Naive thymus-derived CD4-positive, alpha-beta T cell (primary cell): Measurements from ENCODE around the gene ZMYM5. TPM values are rescaled to one million over a fixed set of nuclear protein-coding genes. Genes with fewer than 3 reads are reported as not detected.
A peak's percentile ranks its signal among the peaks of the same experiment; 100 is the strongest.

Experiments
- ATAC-seq: fragments of 150-1000 bp; cut with Tn5 transposase; 2 replicates; pipeline ENCODE4 v1.10.0; 2021; ENCODE audit warnings: mild to moderate bottlenecking, moderate library complexity
- CTCF ChIA-PET: fragments of 350-600 bp; sonication (Branson Sonifier 250); formaldehyde crosslinking; loops from one replicate; lab custom pipeline; 2021; ENCODE audit warnings: antibody characterized with exemption; lab: Charles Lee
- POLR2A ChIA-PET: fragments of 350-600 bp; sonication (Branson Sonifier 250); formaldehyde crosslinking; loops from one replicate; lab custom pipeline; 2021; ENCODE audit warnings: antibody characterized with exemption, inconsistent platforms; lab: Charles Lee
- DNase-seq, 9 donors: peaks; one replicate each; pipeline versions ENCODE4 v3.0.0 to v3.0.0-alpha.2; 2020 to 2022; ENCODE audit warnings: mixed read lengths in 1 of 9
- H3K27ac ChIP-seq: one replicate; pipeline ENCODE4 v1.7.0; 2013; ENCODE audit warnings: mild to moderate bottlenecking, low read depth, low read length, moderate library complexity
- H3K27me3 ChIP-seq, 2 donors: one replicate each; pipeline ENCODE4 v1.7.0; 2013; ENCODE audit warnings: low read length in 2 of 2, mild to moderate bottlenecking in 2 of 2, moderate library complexity in 2 of 2; ENCODE audit not compliant: control insufficient read depth in 2 of 2, insufficient read depth in 2 of 2
- H3K36me3 ChIP-seq, 3 experiments: 1 replicate in 2 of 3; 2 replicates in 1 of 3; pipeline ENCODE4 v1.7.0; 2013; ENCODE audit warnings: low read length in 3 of 3, mild to moderate bottlenecking in 3 of 3, moderate library complexity in 1 of 3; ENCODE audit not compliant: insufficient read depth in 3 of 3, control insufficient read depth in 2 of 3
- H3K4me1 ChIP-seq, 2 donors: one replicate each; pipeline ENCODE4 v1.7.0; 2013; ENCODE audit warnings: low read length in 2 of 2, mild to moderate bottlenecking in 2 of 2, moderate library complexity in 1 of 2; ENCODE audit not compliant: control insufficient read depth in 2 of 2, insufficient read depth in 2 of 2
- H3K4me3 ChIP-seq: 2 replicates; pipeline ENCODE4 v1.7.0; 2013; ENCODE audit warnings: mild to moderate bottlenecking, low read length
- H3K9me3 ChIP-seq, 3 experiments: 1 replicate in 2 of 3; 2 replicates in 1 of 3; pipeline ENCODE4 v1.7.0; 2013; ENCODE audit warnings: low read length in 3 of 3; ENCODE audit not compliant: control insufficient read depth in 2 of 3
- H3K27ac Mint-ChIP-seq, 9 donors: one replicate each; pipeline ENCODE4 v1.8.0; 2020 to 2022; ENCODE audit warnings: mixed read lengths in 9 of 9, mild to moderate bottlenecking in 8 of 9, moderate library complexity in 5 of 9, inconsistent platforms in 2 of 9
- H3K27me3 Mint-ChIP-seq, 5 donors: one replicate each; pipeline ENCODE4 v1.8.0; 2021 to 2022; ENCODE audit warnings: mixed read lengths in 5 of 5, mild to moderate bottlenecking in 1 of 5
- H3K36me3 Mint-ChIP-seq, 5 donors: one replicate each; pipeline ENCODE4 v1.8.0; 2020 to 2022; ENCODE audit warnings: mixed read lengths in 5 of 5, mild to moderate bottlenecking in 3 of 5, inconsistent platforms in 1 of 5
- H3K4me1 Mint-ChIP-seq, 7 donors: one replicate each; pipeline ENCODE4 v1.8.0; 2020 to 2022; ENCODE audit warnings: mixed read lengths in 7 of 7, mild to moderate bottlenecking in 3 of 7, inconsistent platforms in 1 of 7
- H3K4me3 Mint-ChIP-seq, 10 donors: one replicate each; pipeline ENCODE4 v1.8.0; 2020 to 2022; ENCODE audit warnings: mild to moderate bottlenecking in 10 of 10, mixed read lengths in 10 of 10, moderate library complexity in 6 of 10, inconsistent platforms in 2 of 10
- H3K9me3 Mint-ChIP-seq, 11 donors: one replicate each; pipeline ENCODE4 v1.8.0; 2020 to 2022; ENCODE audit warnings: mixed read lengths in 11 of 11, mild to moderate bottlenecking in 4 of 11, inconsistent platforms in 1 of 11, moderate library complexity in 1 of 11
- intact Hi-C, 2 donors: fragments of 100-400 bp; cut with micrococcal nuclease; formaldehyde crosslinking; loops; one replicate each; pipeline ENCODE4 v1.15.1; 2023
- polyA plus RNA-seq, 2 donors: library from polyadenylated mRNA; unstranded; fragments of 300-500 nt; fragmentation: Illumina TruSeq; gene quantifications; one replicate each; pipeline ENCODE4 v1.2.3, GENCODE V29; 2021
- total RNA-seq, 6 experiments: library from RNA in 5 of 6; stranded (reverse) in 5 of 6; gene quantifications; 1 replicate in 5 of 6; 2 replicates in 1 of 6; pipeline ENCODE4 v1.2.3 and lab custom pipeline; 2021 to 2026

The ZMYM5 gene
- total and polyA plus RNA-seq, 7 experiments from 2014 or later, result 17.5 to 29.9 (median 24.7) TPM

DNA sequence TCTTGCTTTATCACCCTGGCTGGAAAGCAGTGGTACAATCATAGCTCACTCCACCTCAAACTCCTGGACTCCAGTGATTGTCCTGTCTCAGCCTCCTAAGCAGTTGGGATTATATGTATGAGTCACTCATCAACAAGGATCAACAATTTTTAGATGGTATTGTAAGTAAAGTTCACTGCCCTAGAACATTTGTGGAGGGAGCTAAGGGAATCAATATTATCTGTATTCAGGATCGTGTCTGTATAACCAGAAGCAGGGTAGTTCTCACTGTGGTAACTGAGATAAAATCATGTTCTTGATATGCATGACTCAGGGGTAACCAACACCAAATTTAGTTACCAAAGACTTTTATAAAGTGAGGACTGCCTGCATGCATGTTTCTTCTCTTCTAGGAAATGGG is 27.0 kb downstream of the ZMYM5 start:
- no peaks in the 10 kb centered on the region for H3K27me3 ChIP-seq
- H3K4me1 ChIP-seq, result no peaks in the 10 kb centered on the region
- ATAC-seq, result no peak
- H3K9me3 Mint-ChIP-seq, result no peaks in the 10 kb centered on the region
- no peak overlapping the region for H3K4me3 Mint-ChIP-seq
- H3K36me3 Mint-ChIP-seq, result peaks cover 0 to 41% (median 30%) of the 10 kb centered on the region in 5 donors
- DNase-seq, result no peak
- H3K27ac Mint-ChIP-seq, result peak overlapping the region in 1 of 9 donors; percentile 42
- no peak overlapping the region for H3K4me3 ChIP-seq
- peaks cover 0 to 44% (median 0%) of the 10 kb centered on the region in 3 experiments for H3K36me3 ChIP-seq
- POLR2A ChIA-PET, result no interaction called here
- H3K27ac ChIP-seq, result no peak overlapping the region
- H3K9me3 ChIP-seq, result no peaks in the 10 kb centered on the region
- peaks cover 0 to 16% (median 4%) of the 10 kb centered on the region in 7 donors for H3K4me1 Mint-ChIP-seq
- no peaks in the 10 kb centered on the region for H3K27me3 Mint-ChIP-seq
- intact Hi-C loops, result no loop called here
- CTCF ChIA-PET, result interaction anchor here (0.6 kb wide), 1 partner anchor 150 kb away, joined by 3 read pairs; no protein-coding TSS in a partner anchor

DNA sequence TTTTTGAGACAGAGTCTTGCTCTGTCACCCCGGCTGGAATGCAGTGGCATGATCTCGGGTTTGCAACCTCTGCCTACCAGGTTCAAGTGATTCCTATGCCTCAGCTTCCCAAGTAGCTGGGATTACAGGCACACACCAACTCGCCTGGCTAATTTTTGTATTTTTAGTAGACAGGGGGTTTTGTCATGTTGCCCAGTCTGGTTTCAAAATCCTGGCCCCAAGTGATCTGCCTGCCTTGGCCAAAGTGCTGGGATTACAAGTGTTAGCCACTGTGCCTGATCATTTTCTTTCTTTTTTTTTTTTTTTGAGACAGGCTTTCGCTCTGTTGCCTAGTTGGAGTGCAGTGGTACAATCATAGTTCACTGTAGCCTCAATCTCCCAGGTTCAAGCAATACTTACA is 28.7 kb downstream of the ZMYM5 start:
- ChIA-PET CTCF (no interaction called here), POLR2A (no interaction called here)
- intact Hi-C loops, result no loop called here
- Histone ChIP-seq H3K27ac (no peak overlapping the region), H3K4me1 (no peaks in the 10 kb centered on the region), H3K36me3 (peaks cover 0 to 54% (median 0%) of the 10 kb centered on the region in 3 experiments), H3K27me3 (no peaks in the 10 kb centered on the region), H3K9me3 (no peaks in the 10 kb centered on the region), H3K4me3 (no peak overlapping the region)
- ATAC-seq, result no peak
- no peaks in the 10 kb centered on the region for H3K27me3 Mint-ChIP-seq
- H3K27ac Mint-ChIP-seq, result peak overlapping the region in 1 of 9 donors; percentile 31
- peaks cover 0 to 17% (median 0%) of the 10 kb centered on the region in 7 donors for H3K4me1 Mint-ChIP-seq
- no peak for DNase-seq
- peaks cover 0 to 41% (median 30%) of the 10 kb centered on the region in 5 donors for H3K36me3 Mint-ChIP-seq
- H3K9me3 Mint-ChIP-seq, result no peaks in the 10 kb centered on the region
- H3K4me3 Mint-ChIP-seq, result no peak overlapping the region

- Mint-ChIP-seq H3K27ac (no peak overlapping the region), H3K9me3 (no peaks in the 10 kb centered on the region), H3K36me3 (peaks cover 0 to 52% (median 31%) of the 10 kb centered on the region in 5 donors), H3K27me3 (no peaks in the 10 kb centered on the region), H3K4me1 (peaks cover 0 to 2% (median 0%) of the 10 kb centered on the region in 7 donors), H3K4me3 (no peak overlapping the region)
- ChIA-PET CTCF (no interaction called here), POLR2A (no interaction called here)
- ATAC-seq (no peak), DNase-seq (no peak)
- H3K4me1 ChIP-seq, result no peaks in the 10 kb centered on the region
- H3K27ac ChIP-seq, result no peak overlapping the region
- H3K9me3 ChIP-seq, result no peaks in the 10 kb centered on the region
- H3K36me3 ChIP-seq, result peaks cover 6 to 45% (median 7%) of the 10 kb centered on the region in 3 experiments
- no peak overlapping the region for H3K4me3 ChIP-seq
- H3K27me3 ChIP-seq, result no peaks in the 10 kb centered on the region
- intact Hi-C loops, result no loop called here
Measured at GRCh38 chr13:19822673-19823072, 40.8 kb downstream of the ZMYM5 start.

DNA sequence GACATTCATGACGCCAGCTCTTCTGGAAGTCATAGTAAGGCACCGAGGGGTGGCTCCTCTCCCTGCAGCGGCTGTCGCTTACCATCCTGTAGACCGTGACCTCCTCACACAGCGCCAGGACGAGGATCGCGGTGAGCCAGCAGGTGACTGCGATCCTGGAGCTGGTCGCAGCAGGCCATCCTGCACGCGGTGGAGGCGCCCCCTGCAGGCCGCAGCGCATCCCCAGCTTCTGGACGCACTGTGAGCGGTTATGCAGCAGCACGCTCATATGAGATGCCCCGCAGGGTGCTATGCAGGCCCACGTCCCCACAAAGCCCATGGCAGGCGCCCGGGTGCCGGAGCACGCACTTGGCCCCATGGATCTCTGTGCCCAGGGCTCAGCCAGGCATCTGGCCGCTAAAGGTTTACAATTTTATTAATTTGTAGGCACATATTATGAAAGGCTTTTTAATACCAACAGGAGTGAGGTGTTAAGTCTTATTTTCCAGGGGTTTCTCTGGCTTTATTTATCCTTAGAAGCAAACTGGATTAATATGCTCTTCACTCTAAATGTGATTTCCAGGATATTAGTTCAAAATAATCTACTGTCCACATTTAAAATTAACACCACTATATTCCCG is 45.1 kb downstream of the ZMYM5 start:
- POLR2A ChIA-PET, result no interaction called here
- CTCF ChIA-PET, result no interaction called here
- no peak overlapping the region for H3K4me3 ChIP-seq
- peaks cover 0 to 32% (median 21%) of the 10 kb centered on the region in 5 donors for H3K36me3 Mint-ChIP-seq
- H3K27ac ChIP-seq, result no peak overlapping the region
- no peaks in the 10 kb centered on the region for H3K9me3 Mint-ChIP-seq
- no peaks in the 10 kb centered on the region for H3K27me3 ChIP-seq
- H3K36me3 ChIP-seq, result peaks cover 0 to 23% (median 6%) of the 10 kb centered on the region in 3 experiments
- no peak overlapping the region for H3K4me3 Mint-ChIP-seq
- H3K4me1 Mint-ChIP-seq, result peaks cover 0 to 9% (median 0%) of the 10 kb centered on the region in 7 donors
- no peaks in the 10 kb centered on the region for H3K27me3 Mint-ChIP-seq
- DNase-seq (peak in 5 of 9 donors; percentile 2 to 49 (median 8)), ATAC-seq (peak; percentile 57)
- H3K4me1 ChIP-seq, result no peaks in the 10 kb centered on the region
- H3K9me3 ChIP-seq, result no peaks in the 10 kb centered on the region
- intact Hi-C loops, result no loop called here
- H3K27ac Mint-ChIP-seq, result no peak overlapping the region

GRCh38 chr13:19817510-19818158 is 45.8 kb downstream of the ZMYM5 start:
- H3K27ac Mint-ChIP-seq, result no peak overlapping the region
- POLR2A ChIA-PET, result no interaction called here
- Histone ChIP-seq H3K9me3 (no peaks in the 10 kb centered on the region), H3K4me1 (no peaks in the 10 kb centered on the region), H3K27ac (no peak overlapping the region), H3K36me3 (peaks cover 0 to 18% (median 6%) of the 10 kb centered on the region in 3 experiments), H3K4me3 (no peak overlapping the region), H3K27me3 (no peaks in the 10 kb centered on the region)
- H3K4me3 Mint-ChIP-seq, result no peak overlapping the region
- H3K27me3 Mint-ChIP-seq, result no peaks in the 10 kb centered on the region
- CTCF ChIA-PET, result no interaction called here
- intact Hi-C loops, result no loop called here
- DNase-seq, result no peak
- H3K4me1 Mint-ChIP-seq, result peaks cover 0 to 9% (median 0%) of the 10 kb centered on the region in 7 donors
- H3K36me3 Mint-ChIP-seq, result peaks cover 0 to 32% (median 21%) of the 10 kb centered on the region in 5 donors
- no peak for ATAC-seq
- no peaks in the 10 kb centered on the region for H3K9me3 Mint-ChIP-seq

DNA sequence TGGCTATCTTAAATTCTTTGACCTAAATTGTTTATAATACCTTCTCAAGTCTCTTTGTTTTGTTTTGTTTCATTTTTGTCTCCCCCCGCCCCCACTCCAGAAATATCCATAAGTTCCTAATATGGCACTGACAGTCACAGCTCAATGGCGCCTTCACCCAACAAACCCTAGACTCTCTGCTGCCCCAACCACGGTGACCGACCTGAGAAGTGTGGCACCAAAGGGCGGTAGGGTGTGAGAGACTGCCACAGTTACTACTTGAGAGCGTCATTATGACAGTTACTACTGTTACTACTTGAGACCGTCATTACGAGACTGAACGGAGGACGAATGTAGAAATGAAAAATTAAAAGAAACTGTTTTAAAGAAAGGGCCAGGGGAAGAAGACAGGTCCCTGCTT is 46.3 kb downstream of the ZMYM5 start:
- H3K27ac ChIP-seq, result no peak overlapping the region
- ChIA-PET POLR2A (no interaction called here), CTCF (no interaction called here)
- H3K4me3 ChIP-seq, result no peak overlapping the region
- H3K9me3 Mint-ChIP-seq, result peaks cover 0 to 2% (median 0%) of the 10 kb centered on the region in 11 donors
- no peak overlapping the region for H3K4me3 Mint-ChIP-seq
- peaks cover 0 to 18% (median 6%) of the 10 kb centered on the region in 3 experiments for H3K36me3 ChIP-seq
- ATAC-seq, result peak; percentile 42
- intact Hi-C loops, result no loop called here
- H3K36me3 Mint-ChIP-seq, result peaks cover 0 to 30% (median 25%) of the 10 kb centered on the region in 5 donors
- no peaks in the 10 kb centered on the region for H3K27me3 Mint-ChIP-seq
- DNase-seq, result no peak
- H3K9me3 ChIP-seq, result no peaks in the 10 kb centered on the region
- H3K27me3 ChIP-seq, result no peaks in the 10 kb centered on the region
- no peak overlapping the region for H3K27ac Mint-ChIP-seq
- H3K4me1 Mint-ChIP-seq, result peaks cover 0 to 9% (median 0%) of the 10 kb centered on the region in 7 donors
- no peaks in the 10 kb centered on the region for H3K4me1 ChIP-seq
